SK-N-SH (cell line): ENCODE data around the gene CX3CL1.

Experiments
- MXI1 ChIP-seq: IDR thresholded peaks from 2 replicates; pipeline ENCODE4 v1.6.1; 2012; ENCODE audit warnings: mild to moderate bottlenecking, low read depth, low read length, improper control_type of control experiment
- SMC3 ChIP-seq: IDR thresholded peaks from 2 replicates; pipeline ENCODE4 v1.6.1; 2012; ENCODE audit warnings: low read depth, low read length, improper control_type of control experiment
- TCF12 ChIP-seq: IDR thresholded peaks from 2 replicates; pipeline ENCODE4 v1.4.0; 2012
- TEAD4 ChIP-seq: IDR thresholded peaks from 2 replicates; pipeline ENCODE4 v1.4.0; 2012; ENCODE audit warnings: mild to moderate bottlenecking, borderline replicate concordance; ENCODE audit not compliant: insufficient read depth
- TF ChIP-seq, protein P1 (sequence below): IDR thresholded peaks from 2 replicates; pipeline ENCODE4 v1.4.0; 2012; ENCODE audit warnings: low read depth
- TF ChIP-seq, protein P2 (sequence below): fragments of 200-600 bp; sonication (generic); IDR thresholded peaks from 2 replicates; pipeline ENCODE4 v1.6.1; 2017; ENCODE audit warnings: antibody characterized with exemption, mild to moderate bottlenecking, moderate library complexity

DNA sequence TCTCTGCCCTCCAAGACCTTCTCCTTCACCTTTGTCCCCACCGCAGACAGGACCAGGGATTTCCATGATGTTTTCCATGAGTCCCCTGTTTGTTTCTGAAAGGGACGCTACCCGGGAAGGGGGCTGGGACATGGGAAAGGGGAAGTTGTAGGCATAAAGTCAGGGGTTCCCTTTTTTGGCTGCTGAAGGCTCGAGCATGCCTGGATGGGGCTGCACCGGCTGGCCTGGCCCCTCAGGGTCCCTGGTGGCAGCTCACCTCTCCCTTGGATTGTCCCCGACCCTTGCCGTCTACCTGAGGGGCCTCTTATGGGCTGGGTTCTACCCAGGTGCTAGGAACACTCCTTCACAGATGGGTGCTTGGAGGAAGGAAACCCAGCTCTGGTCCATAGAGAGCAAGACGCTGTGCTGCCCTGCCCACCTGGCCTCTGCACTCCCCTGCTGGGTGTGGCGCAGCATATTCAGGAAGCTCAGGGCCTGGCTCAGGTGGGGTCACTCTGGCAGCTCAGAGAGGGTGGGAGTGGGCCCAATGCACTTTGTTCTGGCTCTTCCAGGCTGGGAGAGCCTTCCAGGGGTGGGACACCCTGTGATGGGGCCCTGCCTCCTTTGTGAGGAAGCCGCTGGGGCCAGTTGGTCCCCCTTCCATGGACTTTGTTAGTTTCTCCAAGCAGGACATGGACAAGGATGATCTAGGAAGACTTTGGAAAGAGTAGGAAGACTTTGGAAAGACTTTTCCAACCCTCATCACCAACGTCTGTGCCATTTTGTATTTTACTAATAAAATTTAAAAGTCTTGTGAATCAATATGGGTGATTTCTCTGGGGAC is 12.2 kb downstream of the CX3CL1 start:
- TF ChIP-seq, protein P1, sequence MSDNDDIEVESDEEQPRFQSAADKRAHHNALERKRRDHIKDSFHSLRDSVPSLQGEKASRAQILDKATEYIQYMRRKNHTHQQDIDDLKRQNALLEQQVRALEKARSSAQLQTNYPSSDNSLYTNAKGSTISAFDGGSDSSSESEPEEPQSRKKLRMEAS: no peak
- TF ChIP-seq MXI1 (no peak), SMC3 (no peak), TEAD4 (no peak), TCF12 (no peak)
- TF ChIP-seq, protein P2, sequence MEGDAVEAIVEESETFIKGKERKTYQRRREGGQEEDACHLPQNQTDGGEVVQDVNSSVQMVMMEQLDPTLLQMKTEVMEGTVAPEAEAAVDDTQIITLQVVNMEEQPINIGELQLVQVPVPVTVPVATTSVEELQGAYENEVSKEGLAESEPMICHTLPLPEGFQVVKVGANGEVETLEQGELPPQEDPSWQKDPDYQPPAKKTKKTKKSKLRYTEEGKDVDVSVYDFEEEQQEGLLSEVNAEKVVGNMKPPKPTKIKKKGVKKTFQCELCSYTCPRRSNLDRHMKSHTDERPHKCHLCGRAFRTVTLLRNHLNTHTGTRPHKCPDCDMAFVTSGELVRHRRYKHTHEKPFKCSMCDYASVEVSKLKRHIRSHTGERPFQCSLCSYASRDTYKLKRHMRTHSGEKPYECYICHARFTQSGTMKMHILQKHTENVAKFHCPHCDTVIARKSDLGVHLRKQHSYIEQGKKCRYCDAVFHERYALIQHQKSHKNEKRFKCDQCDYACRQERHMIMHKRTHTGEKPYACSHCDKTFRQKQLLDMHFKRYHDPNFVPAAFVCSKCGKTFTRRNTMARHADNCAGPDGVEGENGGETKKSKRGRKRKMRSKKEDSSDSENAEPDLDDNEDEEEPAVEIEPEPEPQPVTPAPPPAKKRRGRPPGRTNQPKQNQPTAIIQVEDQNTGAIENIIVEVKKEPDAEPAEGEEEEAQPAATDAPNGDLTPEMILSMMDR: no peak
